ENCODE results near the gene SLC38A8. TPM values are rescaled to one million over a fixed set of nuclear protein-coding genes. Genes with fewer than 3 reads are reported as not detected.

SLC38A8 gene
- total RNA-seq: under 1 TPM; 0.39 to 0.43 TPM
- 0.33 TPM for polyA plus RNA-seq (ENCODE audit: insufficient read depth, low read depth, low replicate concordance)
- long read RNA-seq, donor 1: 0 reads
- long read RNA-seq, donor 2: 0 reads

DNA sequence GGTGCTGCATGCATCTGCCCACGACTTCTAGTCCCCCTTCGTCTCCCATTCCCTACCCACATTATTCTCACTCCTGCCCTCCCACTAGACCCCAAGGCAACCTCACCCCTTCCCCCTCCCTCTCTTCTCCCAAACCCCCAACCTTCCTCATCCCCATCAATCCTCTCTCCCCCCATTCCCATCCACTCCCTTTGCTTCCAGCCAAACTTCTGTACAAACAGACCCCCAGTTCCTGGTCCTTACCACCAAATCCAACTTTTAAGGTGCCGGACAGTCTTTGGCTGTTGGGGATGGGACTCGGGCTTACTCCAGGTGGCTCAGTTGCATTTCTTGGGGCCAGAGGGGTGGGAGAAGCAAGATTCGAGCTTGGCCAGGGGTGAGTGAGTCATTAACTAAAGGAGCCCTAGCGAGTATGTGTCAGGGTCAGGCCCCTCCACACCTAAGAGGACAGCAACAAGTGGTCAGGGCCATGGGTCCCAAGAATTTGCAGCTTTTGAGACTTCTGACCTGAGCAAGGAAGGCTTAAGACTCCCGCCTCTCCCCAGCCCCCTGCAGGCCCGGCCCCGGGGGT, at the start of gene SLC38A8:
TSS of gene SLC38A8 (minus strand) at position 488 of the 571 bp plus-strand sequence. CDS start 638 bp downstream, outside the sequence.
- Histone ChIP-seq H3K4me1 (no peaks in the 10 kb centered on the region), H3K27ac (no peak within 1 kb of the TSS), H3K36me3 (ENCODE audit: low read depth, missing control alignments) (no peaks in the 10 kb centered on the region), H3K9me3 (no peaks in the 10 kb centered on the region), H3K4me3 (no peak within 1 kb of the TSS), H3K27me3 (no peaks in the 10 kb centered on the region)
- no peak for DNase-seq
- intact Hi-C loops (cut with DNase I; ENCODE audit: low total_unique reads): no loop called here
- WGBS, 2 donors: 80 to 84% methylated on average over 6 to 9 of the region's 9 CpGs
- TF ChIP-seq, protein P1, sequence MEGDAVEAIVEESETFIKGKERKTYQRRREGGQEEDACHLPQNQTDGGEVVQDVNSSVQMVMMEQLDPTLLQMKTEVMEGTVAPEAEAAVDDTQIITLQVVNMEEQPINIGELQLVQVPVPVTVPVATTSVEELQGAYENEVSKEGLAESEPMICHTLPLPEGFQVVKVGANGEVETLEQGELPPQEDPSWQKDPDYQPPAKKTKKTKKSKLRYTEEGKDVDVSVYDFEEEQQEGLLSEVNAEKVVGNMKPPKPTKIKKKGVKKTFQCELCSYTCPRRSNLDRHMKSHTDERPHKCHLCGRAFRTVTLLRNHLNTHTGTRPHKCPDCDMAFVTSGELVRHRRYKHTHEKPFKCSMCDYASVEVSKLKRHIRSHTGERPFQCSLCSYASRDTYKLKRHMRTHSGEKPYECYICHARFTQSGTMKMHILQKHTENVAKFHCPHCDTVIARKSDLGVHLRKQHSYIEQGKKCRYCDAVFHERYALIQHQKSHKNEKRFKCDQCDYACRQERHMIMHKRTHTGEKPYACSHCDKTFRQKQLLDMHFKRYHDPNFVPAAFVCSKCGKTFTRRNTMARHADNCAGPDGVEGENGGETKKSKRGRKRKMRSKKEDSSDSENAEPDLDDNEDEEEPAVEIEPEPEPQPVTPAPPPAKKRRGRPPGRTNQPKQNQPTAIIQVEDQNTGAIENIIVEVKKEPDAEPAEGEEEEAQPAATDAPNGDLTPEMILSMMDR (IDR thresholded peaks at IDR 0.05): no peak
- no peak for TF ChIP-seq POLR2A (IDR thresholded peaks at IDR 0.05)

DNA sequence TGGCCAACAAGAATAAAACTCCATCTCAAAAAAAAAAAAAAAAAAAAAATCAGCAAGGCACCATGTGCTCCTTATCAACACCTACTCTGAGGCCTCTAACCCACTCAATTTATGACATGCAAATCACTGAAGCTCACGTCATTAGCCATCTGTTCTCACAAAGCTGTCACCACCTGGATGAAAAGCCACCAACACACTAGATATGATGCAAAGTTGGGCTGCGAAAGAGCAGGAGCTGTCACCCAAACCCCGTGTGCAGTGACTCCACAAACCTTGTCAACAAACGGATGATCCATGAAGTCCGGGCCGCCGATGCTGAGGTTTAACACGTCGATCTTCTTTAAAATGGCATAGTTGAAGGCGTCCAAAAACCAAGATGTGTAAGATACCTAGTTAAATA, 48.9 kb upstream of the SLC38A8 start:
- no peaks in the 10 kb centered on the region for H3K27me3 ChIP-seq
- intact Hi-C loops (cut with DNase I; ENCODE audit: low total_unique reads): no loop called here
- no peak for TF ChIP-seq POLR2A (IDR thresholded peaks at IDR 0.05)
- TF ChIP-seq, protein P1 (IDR thresholded peaks at IDR 0.05): no peak
- H3K27ac ChIP-seq: no peak overlapping the region
- DNase-seq: no peak
- no peaks in the 10 kb centered on the region for H3K36me3 ChIP-seq (ENCODE audit: low read depth, missing control alignments)
- H3K4me1 ChIP-seq: peaks cover 5% of the 10 kb centered on the region
- WGBS, 2 donors: 90% methylated on average over 10 of the region's 10 CpGs
- no peak overlapping the region for H3K4me3 ChIP-seq
- H3K9me3 ChIP-seq: no peaks in the 10 kb centered on the region

DNA sequence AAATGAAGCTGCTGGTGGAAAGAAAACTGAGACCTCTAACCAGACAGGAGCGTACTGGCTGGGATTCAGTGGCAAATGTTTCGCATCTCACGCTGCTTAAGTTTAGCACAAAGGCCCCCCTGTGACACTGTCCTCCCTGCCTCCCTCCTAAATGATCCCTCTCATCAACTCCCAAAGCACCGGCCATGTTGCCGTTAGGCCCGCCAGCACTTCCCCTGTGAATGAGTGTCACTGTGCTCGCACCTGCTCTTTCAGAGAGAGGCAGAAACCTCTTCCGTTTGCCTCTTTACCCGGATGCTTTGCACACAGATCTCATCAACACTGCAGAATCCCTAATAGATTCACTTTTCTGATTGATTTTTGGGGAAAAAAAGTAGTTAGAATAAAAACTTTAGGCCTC, 47.6 kb upstream of the SLC38A8 start:
- intact Hi-C loops (cut with DNase I; ENCODE audit: low total_unique reads): no loop called here
- H3K27me3 ChIP-seq: no peaks in the 10 kb centered on the region
- H3K27ac ChIP-seq: no peak overlapping the region
- no peak for DNase-seq
- peaks cover 17% of the 10 kb centered on the region for H3K4me1 ChIP-seq
- no peak overlapping the region for H3K4me3 ChIP-seq
- H3K36me3 ChIP-seq (ENCODE audit: low read depth, missing control alignments): no peaks in the 10 kb centered on the region
- no peak for TF ChIP-seq POLR2A (IDR thresholded peaks at IDR 0.05)
- TF ChIP-seq, protein P1 (IDR thresholded peaks at IDR 0.05): no peak
- 92 to 93% methylated on average over 9 of the region's 9 CpGs for WGBS, 2 donors
- no peaks in the 10 kb centered on the region for H3K9me3 ChIP-seq

DNA sequence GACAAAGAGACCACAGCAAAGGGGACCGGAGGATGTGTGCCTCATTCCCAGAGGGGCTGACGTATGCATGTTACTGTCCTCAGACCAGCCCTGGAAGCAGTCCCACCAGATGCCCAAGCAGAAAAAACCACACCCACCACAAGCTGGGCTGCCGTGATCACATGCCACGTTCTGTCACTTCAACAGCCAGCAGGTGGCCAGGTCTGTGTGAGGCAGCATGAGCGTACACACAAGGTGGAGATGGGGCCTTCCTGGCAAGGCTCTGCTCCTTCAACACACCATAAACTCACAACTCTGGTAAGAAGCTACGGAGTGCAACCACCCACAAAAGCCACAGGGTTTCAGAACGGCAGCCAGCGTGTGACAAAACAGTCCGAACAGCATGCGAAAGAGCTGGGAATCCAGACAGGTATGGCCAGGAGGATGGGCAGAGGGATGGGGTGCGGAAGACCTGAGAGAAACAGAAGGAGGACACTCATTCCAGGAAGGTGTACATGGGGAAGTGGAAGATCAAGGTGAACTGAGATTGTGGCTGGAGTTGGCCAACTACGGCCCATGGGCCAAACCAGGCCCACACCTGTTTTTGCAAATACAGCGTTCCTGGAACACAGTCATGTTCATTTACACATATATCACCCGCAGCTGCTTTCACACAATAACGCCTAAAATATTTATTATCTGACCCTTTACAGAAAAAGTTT, 46.2 kb upstream of the SLC38A8 start:
- intact Hi-C loops (cut with DNase I; ENCODE audit: low total_unique reads): no loop called here
- no peaks in the 10 kb centered on the region for H3K36me3 ChIP-seq (ENCODE audit: low read depth, missing control alignments)
- TF ChIP-seq, protein P1 (IDR thresholded peaks at IDR 0.05): no peak
- TF ChIP-seq POLR2A (IDR thresholded peaks at IDR 0.05): no peak
- 84 to 85% methylated on average over 14 to 15 of the region's 15 CpGs for WGBS, 2 donors
- no peak overlapping the region for H3K4me3 ChIP-seq
- DNase-seq: no peak
- no peaks in the 10 kb centered on the region for H3K27me3 ChIP-seq
- H3K9me3 ChIP-seq: no peaks in the 10 kb centered on the region
- peaks cover 21% of the 10 kb centered on the region for H3K4me1 ChIP-seq
- H3K27ac ChIP-seq: no peak overlapping the region
